Measurements from ENCODE around the gene USP30.

DNA sequence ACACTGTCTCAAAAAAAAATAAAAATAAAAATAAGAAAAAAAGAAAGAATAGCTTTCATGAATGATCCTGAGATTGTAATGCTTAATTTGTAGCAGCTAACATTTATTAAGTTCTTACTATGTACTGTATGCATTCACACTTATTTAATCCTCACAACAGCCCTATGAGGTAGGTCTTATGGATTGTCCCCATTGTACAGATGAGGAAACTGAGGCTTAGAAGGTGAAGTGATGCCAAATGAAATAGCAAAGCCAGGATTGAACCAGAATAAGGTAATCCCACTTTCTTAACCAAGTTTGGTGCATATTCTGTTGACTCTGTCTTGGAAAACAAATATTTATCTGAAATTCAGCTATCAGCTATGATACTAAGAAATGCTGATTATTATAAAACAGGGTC lies 2.1 kb downstream of the USP30 start:
- TF ChIP-seq EP300 (IDR thresholded peaks at IDR 0.05), result no peak
- TF ChIP-seq, protein P1, sequence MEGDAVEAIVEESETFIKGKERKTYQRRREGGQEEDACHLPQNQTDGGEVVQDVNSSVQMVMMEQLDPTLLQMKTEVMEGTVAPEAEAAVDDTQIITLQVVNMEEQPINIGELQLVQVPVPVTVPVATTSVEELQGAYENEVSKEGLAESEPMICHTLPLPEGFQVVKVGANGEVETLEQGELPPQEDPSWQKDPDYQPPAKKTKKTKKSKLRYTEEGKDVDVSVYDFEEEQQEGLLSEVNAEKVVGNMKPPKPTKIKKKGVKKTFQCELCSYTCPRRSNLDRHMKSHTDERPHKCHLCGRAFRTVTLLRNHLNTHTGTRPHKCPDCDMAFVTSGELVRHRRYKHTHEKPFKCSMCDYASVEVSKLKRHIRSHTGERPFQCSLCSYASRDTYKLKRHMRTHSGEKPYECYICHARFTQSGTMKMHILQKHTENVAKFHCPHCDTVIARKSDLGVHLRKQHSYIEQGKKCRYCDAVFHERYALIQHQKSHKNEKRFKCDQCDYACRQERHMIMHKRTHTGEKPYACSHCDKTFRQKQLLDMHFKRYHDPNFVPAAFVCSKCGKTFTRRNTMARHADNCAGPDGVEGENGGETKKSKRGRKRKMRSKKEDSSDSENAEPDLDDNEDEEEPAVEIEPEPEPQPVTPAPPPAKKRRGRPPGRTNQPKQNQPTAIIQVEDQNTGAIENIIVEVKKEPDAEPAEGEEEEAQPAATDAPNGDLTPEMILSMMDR (IDR thresholded peaks at IDR 0.05), result no peak

Data from suprapubic skin (tissue), 3 donors.